Measurements from ENCODE around the gene UBE2O.
A peak's percentile ranks its signal among the peaks of the same experiment; 100 is the strongest.
"Not testable (repeated sequence)": the region's sequence is repeated elsewhere in the genome, so short reads cannot be mapped to it uniquely, and the experiment has no call there.

The UBE2O gene

DNA sequence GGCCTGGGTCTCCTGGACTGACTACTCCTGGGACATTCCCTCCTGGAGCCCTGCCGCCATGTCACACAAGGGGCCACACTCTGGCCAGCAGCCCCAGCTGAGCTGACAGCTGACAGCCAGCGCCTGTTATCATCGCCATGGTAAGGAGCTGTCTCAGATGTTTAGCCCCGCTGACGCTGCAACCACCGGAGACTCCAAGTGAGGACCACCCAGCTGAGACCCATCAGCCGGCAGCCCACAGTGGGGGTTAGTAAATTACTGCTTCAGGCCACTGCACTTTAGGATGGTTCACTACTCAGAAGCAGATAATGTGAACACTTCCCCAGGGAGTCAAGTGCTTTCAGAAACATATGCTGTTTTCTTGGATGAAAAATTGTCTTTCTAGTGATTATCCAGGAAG lies 83.1 kb downstream of the UBE2O start:
- in situ Hi-C loops (cut with HindIII; ENCODE audit: low pct_ligation_motif_present, low pct_unique_long_range_greater_than_20kb, low sequenced_read_pairs), result no loop called here
- DNase-seq, result no peak

DNA sequence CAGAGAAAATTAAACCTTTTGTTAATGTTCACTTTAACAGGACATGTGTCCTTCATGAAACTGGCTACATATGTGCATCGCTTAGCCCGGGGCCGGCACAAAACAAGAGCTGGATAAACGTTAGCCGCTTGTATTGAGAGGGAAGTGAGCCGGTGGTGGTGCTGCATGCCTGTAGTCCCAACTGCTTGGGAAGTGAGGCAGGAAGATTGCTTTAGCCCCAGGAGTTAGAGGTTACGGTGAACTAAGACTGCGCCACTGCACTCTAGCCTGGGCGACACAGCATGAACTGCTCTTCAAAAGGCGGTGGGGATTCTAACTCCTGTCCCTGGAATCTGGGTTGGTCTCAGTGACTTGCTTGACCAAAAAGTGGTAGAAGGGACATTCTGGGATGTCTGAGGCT lies 83.6 kb downstream of the UBE2O start:
- in situ Hi-C loops (cut with HindIII; ENCODE audit: low pct_ligation_motif_present, low pct_unique_long_range_greater_than_20kb, low sequenced_read_pairs), result no loop called here

DNA sequence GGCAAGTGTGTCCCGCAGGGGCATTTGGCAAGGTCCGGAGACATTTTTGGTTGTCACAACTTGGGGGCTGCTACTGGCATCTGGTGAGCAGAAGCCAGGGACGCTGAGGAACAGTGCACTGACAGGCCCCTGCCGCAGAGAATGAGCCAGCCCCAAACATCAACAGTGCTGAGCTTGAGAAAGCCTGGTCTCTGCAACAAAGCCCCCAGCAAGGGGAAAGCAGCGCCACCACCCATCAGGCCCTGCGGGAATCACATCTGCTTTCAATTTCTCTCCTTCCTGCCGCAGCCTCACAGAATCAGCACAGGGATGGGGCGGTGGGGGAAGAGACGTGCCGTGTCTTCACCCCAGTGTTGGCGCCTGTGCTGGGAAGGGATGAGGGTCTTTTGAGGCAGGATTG lies 84.4 kb downstream of the UBE2O start:
- DNase-seq, result no peak

More for the DNA sequence above, 83.6 kb downstream of the UBE2O start:
- no peak for DNase-seq

DNA sequence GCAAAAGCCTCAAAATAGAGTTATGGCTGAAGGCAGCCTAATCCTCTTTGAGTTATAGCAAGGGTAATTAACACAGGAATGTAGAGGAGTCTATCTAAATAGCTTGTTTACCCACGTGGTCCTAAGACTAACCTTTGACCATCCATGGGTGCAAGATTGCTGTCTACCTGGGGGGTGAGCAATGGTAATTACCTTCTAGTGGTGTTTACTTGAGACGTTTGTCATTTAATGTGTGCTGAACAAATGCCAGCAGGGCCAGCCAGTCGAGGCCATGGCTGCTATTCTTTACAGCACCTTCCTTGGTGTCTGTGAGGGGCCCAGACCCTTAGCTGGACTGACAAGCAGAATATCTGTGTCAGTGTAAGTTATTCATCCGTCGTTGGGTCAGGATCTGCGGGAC lies 85.3 kb downstream of the UBE2O start:
- no peak for DNase-seq
- in situ Hi-C loops (cut with HindIII; ENCODE audit: low pct_ligation_motif_present, low pct_unique_long_range_greater_than_20kb, low sequenced_read_pairs), result no loop called here

More for the DNA sequence above, 84.4 kb downstream of the UBE2O start:
- in situ Hi-C loops (cut with HindIII; ENCODE audit: low pct_ligation_motif_present, low pct_unique_long_range_greater_than_20kb, low sequenced_read_pairs), result no loop called here

DNA sequence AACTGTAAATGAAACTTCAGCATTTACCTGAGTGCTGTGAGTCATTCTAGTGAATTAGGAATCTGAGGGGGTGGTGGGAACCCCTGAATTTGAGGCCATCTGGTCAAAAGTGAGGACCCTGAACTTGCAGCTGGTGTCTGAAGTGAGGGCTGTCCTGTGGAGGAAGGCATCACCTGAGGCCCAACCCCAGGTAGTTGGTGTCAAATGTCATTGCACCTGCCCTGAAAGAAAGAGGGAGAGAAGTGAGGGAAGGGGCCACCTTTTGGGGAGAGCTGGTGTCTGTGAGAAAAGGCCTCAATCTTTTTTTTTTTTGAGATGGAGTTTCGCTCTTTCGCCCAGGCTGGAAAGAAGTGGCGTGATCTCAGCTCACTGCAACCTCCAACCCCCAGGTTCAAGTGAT lies 86.7 kb downstream of the UBE2O start:
- in situ Hi-C loops (cut with HindIII; ENCODE audit: low pct_ligation_motif_present, low pct_unique_long_range_greater_than_20kb, low sequenced_read_pairs), result no loop called here

DNA sequence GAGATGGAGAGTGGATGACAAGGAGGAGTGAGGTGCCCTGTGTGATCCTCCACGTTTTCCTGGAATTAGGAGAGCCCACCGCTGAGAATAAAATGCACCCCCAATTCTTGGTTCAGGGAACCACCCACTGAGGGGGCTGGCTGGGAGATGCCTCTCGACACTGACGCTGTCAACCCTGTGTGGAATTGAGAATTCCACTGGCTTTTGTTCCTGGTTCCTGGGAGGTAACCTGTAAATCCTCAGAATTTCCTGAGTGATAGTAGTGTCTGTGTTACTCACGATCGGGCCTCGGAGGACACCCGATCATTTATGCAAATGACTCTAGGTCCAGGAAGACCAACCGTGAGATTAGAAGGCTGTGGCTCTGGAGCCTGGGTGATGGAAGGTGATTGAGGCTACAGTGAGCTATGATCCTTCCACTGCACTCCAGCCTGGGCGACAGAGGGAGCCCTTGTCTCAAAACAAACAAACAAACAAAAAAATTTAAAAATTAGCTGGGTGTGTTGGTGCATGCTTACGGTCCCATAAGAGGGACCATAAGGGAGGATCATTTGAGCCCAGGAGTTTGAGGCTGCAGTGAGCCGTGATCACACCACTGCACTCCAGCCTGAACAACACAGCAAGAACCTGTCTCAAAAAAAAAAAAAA lies 87.6 kb downstream of the UBE2O start:
- no peak for DNase-seq
- in situ Hi-C loops (cut with HindIII; ENCODE audit: low pct_ligation_motif_present, low pct_unique_long_range_greater_than_20kb, low sequenced_read_pairs), result no loop called here

More for the DNA sequence above, 86.7 kb downstream of the UBE2O start:
- no peak for DNase-seq

DNA sequence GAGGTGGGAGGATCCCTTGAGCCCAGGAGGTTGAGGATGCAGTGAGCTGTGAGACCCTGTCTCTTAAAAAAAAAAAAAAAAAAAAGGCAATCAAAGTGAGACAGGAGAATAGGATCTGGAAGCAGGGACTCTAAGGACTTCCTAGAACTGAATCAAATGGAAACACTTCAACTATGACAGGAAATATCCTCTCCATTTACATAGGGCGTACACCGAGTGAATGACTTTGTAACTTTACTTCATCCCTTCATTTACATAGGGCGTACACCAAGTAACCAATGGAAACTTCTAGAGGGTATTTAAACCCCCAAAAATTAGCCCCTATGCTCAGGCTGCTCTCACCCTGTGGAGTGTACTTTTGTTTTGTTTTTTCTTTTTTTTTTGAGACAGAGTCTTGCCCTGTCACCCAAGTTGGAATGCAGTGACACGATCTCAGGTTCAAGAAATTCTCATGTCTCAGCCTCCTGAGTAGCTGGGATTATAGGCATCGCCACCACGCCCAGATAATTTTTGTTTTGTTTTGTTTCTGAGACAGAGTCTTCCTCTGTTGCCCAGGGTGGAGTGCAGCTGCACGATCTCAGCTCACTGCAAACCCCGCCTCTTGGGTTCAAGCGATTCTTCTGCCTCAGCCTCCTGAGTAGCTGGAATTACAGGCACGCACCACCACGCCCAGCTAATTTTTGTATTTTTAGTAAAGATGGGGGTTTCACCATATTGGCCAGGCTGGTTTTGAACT lies 89.7 kb downstream of the UBE2O start:
- no peak for DNase-seq
- in situ Hi-C loops (cut with HindIII; ENCODE audit: low pct_ligation_motif_present, low pct_unique_long_range_greater_than_20kb, low sequenced_read_pairs), result no loop called here

DNA sequence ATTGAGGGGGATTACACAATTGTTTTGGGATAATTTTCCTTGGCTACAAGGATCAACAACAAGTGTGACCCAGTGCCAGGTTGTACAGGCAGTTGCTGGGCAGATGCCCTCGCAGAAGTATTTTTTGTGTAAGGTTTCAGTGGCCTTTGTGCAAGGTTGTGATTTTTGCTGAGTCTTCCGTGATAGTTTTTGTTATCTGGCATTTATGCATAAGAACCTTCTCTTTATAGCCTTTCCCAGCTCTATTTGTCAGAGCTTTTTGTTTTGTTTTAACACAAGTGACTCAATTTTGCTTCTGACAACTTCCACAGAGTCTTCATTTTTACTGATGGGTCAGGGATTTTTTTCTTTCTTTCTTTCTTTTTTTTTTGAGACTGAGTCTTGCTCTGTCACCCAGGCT lies 92.5 kb downstream of the UBE2O start:
- DNase-seq, result no peak
- in situ Hi-C loops (cut with HindIII; ENCODE audit: low pct_ligation_motif_present, low pct_unique_long_range_greater_than_20kb, low sequenced_read_pairs), result no loop called here

DNA sequence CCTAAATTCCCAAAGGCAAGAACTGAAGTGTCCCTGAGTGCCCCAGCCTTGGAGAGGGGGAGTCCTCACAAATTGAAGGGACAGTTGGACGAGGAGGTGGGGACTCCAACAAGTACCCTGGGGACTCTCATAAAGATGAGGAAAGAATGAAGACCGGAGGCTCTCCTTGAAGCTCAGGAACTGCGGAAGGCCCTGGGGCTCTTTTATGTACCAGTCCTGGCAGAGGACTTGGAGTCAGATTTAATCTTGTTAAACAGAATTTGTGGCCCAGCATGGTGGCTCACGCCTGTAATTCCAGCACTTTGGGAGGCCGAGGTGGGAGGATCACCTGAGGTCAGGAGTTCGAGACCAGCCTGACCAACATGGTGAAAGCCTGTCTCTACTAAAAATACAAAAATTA lies 93.2 kb downstream of the UBE2O start:
- in situ Hi-C loops (cut with HindIII; ENCODE audit: low pct_ligation_motif_present, low pct_unique_long_range_greater_than_20kb, low sequenced_read_pairs); DNase-seq: not testable (repeated sequence)

DNA sequence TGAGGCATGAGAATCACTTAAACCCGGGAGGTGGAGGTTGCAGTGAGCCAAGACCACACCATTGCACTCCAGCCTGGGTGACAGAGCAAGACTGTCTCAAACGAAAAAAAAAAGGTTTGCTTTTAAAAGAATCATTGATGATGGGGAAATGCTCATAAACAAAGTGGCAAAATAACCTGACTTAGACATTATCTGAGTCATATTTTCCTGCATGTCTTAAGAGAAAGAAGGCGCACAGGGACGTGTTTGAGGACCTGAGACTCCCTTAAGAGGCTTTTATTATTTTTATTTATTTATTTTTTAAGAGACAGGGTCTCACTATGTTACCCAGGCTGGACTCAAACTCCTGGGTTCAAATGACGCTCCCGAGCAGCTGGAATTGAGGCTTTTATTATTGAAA lies 93.6 kb downstream of the UBE2O start:
- in situ Hi-C loops (cut with HindIII; ENCODE audit: low pct_ligation_motif_present, low pct_unique_long_range_greater_than_20kb, low sequenced_read_pairs), result no loop called here
- no peak for DNase-seq

DNA sequence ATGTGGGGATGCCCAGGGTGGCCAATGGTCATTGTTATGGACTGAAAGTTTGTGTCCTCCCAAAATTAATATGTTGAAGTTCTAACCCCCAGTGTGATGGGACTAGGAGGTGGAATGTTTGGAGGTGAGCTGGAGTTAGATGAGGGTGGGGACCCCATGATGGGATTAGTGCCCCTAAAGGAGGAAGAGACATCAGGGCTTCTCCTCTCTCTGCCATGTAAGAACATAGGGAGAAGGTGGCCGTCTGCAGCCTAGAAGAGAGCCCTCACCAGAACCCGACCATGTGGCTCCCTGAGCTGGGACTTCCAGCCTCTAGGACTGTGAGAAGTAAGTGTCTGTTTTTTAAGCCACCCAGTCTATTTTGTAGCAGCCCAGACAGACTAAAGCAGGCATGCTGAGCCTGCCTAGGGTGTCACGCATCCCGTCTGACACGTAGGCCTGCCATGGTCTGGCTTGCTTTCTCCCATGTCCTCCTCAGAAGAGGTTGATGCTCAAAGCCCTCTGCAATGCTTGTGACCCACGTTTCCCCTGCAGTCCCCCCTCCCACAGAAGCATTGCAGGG lies 95.3 kb downstream of the UBE2O start:
- in situ Hi-C loops (cut with HindIII; ENCODE audit: low pct_ligation_motif_present, low pct_unique_long_range_greater_than_20kb, low sequenced_read_pairs), result no loop called here
- DNase-seq, result no peak

DNA sequence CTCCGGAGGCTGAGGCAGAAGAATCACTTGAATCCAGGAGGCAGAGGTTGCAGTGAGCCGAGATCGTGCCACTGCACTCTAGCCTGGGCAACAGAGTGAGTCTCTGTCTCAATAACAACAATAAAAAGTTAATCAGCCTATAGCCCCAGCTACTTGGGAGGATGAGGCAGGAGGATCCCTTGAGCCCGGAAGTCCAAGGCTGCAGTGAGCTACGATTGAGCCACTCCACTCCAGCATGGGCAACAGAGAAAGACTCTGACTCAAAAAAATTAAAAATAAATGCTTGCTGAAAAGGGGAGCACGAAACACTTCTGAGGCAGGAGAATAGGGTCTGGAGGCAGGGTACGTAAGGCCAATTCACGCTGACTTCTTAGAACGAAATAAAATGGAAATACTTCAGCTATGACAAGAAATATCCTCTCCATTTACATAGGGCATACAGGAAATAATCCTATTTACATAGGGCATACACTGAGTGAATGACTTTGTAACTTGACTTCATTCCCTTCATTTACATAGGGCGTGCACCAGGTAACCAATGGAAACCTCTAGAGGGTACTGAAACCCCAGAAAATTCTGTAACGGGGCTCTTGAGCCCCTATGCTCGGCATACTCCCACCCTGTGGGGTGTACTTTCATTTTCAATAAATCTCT lies 96.0 kb downstream of the UBE2O start:
- in situ Hi-C loops (cut with HindIII; ENCODE audit: low pct_ligation_motif_present, low pct_unique_long_range_greater_than_20kb, low sequenced_read_pairs), result no loop called here

DNA sequence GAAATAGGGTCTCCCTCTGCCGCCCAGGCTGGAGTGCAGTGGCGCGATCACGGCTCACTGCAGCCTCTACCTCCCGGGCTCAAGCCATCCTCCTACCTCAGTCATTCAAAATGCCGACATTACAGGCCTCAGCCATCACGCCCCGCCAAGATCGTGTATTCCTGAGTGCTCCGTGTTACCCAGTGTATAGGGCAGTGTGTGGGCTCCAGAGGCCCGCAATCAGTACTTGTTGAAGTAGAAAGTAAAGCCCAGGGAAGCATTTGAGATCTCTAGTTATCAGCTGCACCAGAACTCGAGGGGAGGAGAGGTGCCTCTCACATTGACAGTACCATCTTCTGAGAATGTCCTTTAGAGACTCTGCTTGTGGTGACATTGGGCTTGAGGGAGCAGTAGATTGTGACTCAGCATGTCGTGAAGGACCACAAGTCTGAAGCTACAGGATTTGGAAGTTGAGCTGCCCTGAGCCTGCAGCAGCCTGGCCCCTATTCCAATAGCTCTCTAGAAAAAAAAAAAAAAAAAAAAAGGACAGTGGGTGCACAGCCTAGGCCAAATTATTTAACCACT lies 98.1 kb downstream of the UBE2O start:
- in situ Hi-C loops (cut with HindIII; ENCODE audit: low pct_ligation_motif_present, low pct_unique_long_range_greater_than_20kb, low sequenced_read_pairs), result no loop called here

More for the DNA sequence above, 96.0 kb downstream of the UBE2O start:
- DNase-seq, result no peak

DNA sequence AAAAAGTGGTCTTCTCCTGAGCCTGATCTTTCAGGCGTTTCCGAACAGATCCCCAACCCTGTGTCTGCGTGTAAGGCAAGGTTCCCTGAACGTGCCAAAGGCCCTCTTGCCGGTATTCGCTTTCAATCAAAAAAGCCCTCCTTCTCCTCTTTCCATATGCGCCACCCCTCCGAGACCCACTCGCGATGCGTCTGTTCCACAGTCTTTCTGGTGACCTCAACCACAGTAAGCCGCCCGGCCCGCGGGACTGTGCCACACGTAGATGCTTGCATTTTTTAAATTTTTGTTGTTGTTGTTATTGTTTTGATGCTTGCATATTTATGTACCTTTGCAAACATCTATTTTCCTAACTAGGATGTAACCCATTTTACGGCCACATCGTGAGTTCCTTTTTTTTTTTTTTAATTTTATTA lies 98.6 kb downstream of the UBE2O start:
- no peak for DNase-seq
- in situ Hi-C loops (cut with HindIII; ENCODE audit: low pct_ligation_motif_present, low pct_unique_long_range_greater_than_20kb, low sequenced_read_pairs), result no loop called here

More for the DNA sequence above, 98.1 kb downstream of the UBE2O start:
- no peak for DNase-seq

DNA sequence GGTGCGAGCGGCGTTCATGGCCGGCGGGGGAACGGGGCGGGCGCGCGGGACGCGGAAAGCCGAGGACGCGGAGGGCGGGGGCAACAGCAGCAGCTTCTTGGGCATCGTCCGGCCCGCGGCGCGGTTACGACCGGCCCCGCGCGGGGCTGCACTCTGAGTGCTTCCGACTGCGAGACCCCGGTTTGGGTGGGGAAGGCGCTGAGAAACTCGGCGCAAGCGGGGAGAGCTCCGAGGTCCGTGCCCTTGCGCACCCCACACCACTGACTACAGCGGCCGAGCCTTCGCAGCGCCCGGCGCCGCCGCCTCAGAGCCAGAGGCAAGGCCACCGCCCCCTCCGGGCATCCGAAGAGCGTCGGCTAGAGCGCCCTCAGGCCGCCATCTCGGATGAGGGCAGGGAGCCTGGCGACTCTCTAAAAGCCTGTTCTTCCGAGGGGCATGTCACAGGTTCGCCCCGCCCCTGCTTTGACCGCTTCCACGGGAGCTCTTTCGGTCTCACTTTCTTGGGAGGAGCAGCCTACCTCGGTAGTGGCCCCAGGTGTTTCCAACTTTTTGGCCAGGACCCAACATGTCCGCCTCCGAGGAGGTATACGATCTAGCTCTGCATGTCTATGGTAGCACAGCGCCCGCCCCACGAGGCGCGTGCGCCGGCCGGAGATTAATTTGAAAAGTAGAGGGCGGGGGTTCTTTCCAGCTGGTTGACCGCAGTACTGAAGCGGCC lies 99.2 kb downstream of the UBE2O start, which contains the start of gene PRPSAP1:
PRPSAP1 (minus strand) TSS at position 318 of the 718 bp plus-strand sequence; CDS start at position 105, 213 bp downstream.
- in situ Hi-C loops (cut with HindIII; ENCODE audit: low pct_ligation_motif_present, low pct_unique_long_range_greater_than_20kb, low sequenced_read_pairs), result no loop called here
- peak; percentile 92 for DNase-seq

DNA sequence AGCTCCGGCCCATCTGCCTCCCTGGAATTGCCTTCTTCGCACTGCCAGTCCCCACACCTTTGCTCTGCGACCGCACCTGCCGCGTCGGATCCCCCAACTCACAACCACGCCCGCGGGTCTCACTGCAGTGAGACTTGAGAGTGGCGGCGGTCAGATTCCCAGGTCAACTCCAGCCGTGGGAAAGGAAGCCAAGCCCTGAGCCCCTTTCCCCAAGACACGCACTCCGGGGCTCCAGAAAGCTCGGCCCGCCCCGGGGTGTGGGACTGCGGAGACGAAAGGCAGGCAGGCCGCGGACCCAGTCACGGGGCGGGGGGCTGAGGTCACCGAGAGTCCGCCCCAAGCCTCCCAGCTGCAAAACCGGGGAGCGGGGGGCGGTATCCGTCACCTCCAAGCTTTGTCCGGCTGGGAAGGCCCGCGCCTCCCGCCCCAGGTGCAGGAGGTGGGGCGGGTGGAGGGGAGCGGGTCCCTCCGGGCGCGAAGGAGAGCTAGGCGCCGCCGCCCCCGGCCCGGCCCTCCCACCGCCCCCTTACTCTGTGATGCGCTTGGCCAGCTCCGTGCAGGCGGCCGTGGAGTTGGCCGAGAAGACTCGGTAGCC lies 99.9 kb downstream of the UBE2O start:
- DNase-seq, result peak; percentile 17
- in situ Hi-C loops (cut with HindIII; ENCODE audit: low pct_ligation_motif_present, low pct_unique_long_range_greater_than_20kb, low sequenced_read_pairs), result no loop called here

DNA sequence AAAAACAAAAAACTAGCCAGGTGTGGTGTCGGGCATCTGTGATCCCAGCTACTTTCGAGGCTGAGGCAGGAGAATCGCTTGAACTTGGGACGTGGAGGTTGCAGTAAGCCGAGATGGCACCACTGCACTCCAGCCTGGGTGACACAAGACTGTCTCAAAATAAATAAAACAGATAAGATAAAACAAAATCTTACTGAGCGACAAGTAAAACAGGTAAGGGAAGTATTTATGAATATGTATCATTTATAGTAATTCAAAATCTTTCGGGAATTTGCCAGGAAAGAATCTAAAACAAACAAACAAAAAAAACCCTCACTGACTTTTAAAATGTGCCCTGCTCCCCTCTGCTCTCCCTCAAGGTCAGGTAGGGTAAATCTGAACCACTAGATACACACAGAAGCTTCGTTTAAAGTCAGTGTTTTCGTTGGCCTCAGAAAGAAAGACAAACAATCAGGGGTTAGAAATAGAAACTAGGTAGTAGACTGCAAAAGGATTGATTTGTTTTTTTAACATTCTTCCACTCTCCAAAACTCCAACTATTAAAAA lies 101.4 kb downstream of the UBE2O start:
- no peak for DNase-seq
- in situ Hi-C loops (cut with HindIII; ENCODE audit: low pct_ligation_motif_present, low pct_unique_long_range_greater_than_20kb, low sequenced_read_pairs), result no loop called here

DNA sequence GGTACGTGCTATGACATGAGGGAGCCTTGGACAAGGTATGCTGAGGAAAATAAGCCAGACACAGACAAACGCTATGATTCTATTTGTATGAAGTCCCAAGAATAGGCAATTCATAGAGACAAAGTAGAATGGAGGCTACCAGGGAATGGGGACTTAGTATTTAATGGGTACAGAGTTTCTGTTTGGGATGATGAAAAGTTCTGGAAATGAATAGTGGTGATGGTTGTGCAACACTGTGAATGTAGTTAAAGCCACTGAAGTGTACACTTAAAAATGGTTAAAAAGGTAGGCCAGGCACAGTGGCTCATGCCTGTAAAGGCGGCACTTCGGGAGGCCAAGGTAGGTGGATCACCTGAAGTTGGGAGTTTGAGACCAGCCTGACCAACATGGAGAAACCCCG lies 102.5 kb downstream of the UBE2O start:
- DNase-seq, result no peak
- in situ Hi-C loops (cut with HindIII; ENCODE audit: low pct_ligation_motif_present, low pct_unique_long_range_greater_than_20kb, low sequenced_read_pairs), result no loop called here

All from ACHN (cell line).